H9 (cell line): ENCODE measurements around the gene CTU1. TPM values are rescaled to one million over a fixed set of nuclear protein-coding genes. Genes with fewer than 3 reads are reported as not detected.

Source experiments
- DNase-seq: peaks from one replicate; pipeline ENCODE4 v3.0.0-alpha.2; 2017
- H2AFZ ChIP-seq: one replicate; pipeline ENCODE4 v1.6.1; 2013; ENCODE audit warnings: mild to moderate bottlenecking, low read length, control low read depth, moderate library complexity
- H2AK5ac ChIP-seq: 2 replicates; pipeline ENCODE4 v1.6.1; 2013; ENCODE audit warnings: low read length, control low read depth, mixed read lengths; ENCODE audit not compliant: insufficient read length
- H2BK120ac ChIP-seq: one replicate; pipeline ENCODE4 v1.6.1; 2013; ENCODE audit warnings: low read depth, mild to moderate bottlenecking, low read length, control low read depth, inconsistent platforms; ENCODE audit not compliant: poor library complexity, severe bottlenecking
- H2BK12ac ChIP-seq: 2 replicates; pipeline ENCODE4 v1.6.1; 2013; ENCODE audit warnings: low read length, control low read depth, mixed read lengths, low read depth; ENCODE audit not compliant: insufficient read length
- H2BK15ac ChIP-seq: 2 replicates; pipeline ENCODE4 v1.6.1; 2013; ENCODE audit warnings: low read depth, low read length, control low read depth
- H2BK20ac ChIP-seq: one replicate; pipeline ENCODE4 v1.6.1; 2013; ENCODE audit warnings: low read depth, mild to moderate bottlenecking, low read length, control low read depth, inconsistent platforms; ENCODE audit not compliant: poor library complexity, severe bottlenecking
- H2BK5ac ChIP-seq: 2 replicates; pipeline ENCODE4 v1.6.1; 2013; ENCODE audit warnings: low read length, control low read depth, mixed read lengths; ENCODE audit not compliant: insufficient read length
- H3K14ac ChIP-seq: 2 replicates; pipeline ENCODE4 v1.6.1; 2013; ENCODE audit warnings: low read length, control low read depth; ENCODE audit not compliant: insufficient read depth
- H3K18ac ChIP-seq: 2 replicates; pipeline ENCODE4 v1.6.1; 2013; ENCODE audit warnings: low read depth, mild to moderate bottlenecking, mixed read lengths, low read length, control low read depth; ENCODE audit not compliant: insufficient read length
- H3K23ac ChIP-seq: 2 replicates; pipeline ENCODE4 v1.6.1; 2013; ENCODE audit warnings: low read length, control low read depth, mixed read lengths, low read depth; ENCODE audit not compliant: insufficient read length
- H3K23me2 ChIP-seq: 2 replicates; pipeline ENCODE4 v1.6.1; 2013; ENCODE audit warnings: low read depth, mild to moderate bottlenecking, mixed read lengths, low read length, control low read depth; ENCODE audit not compliant: insufficient read length, poor library complexity, severe bottlenecking
- H3K27ac ChIP-seq: 2 replicates; pipeline ENCODE4 v1.5.1; 2013; ENCODE audit warnings: low read length, control low read depth, mixed read lengths, low read depth; ENCODE audit not compliant: insufficient read length
- H3K27me3 ChIP-seq: 2 replicates; pipeline ENCODE4 v1.6.1; 2013; ENCODE audit warnings: low read length, control low read depth, inconsistent platforms; ENCODE audit not compliant: insufficient read depth
- H3K4ac ChIP-seq: 2 replicates; pipeline ENCODE4 v1.6.1; 2013; ENCODE audit warnings: low read depth, mild to moderate bottlenecking, control low read depth, inconsistent platforms, low read length, moderate library complexity
- H3K4me1 ChIP-seq: 2 replicates; pipeline ENCODE4 v1.6.1; 2013; ENCODE audit warnings: low read length, control low read depth, inconsistent platforms; ENCODE audit not compliant: insufficient read depth
- H3K4me2 ChIP-seq: 2 replicates; pipeline ENCODE4 v1.6.1; 2013; ENCODE audit warnings: low read length, control low read depth, mixed read lengths; ENCODE audit not compliant: insufficient read length, insufficient read depth
- H3K56ac ChIP-seq: 2 replicates; pipeline ENCODE4 v1.6.1; 2013; ENCODE audit warnings: low read depth, mild to moderate bottlenecking, mixed read lengths, low read length, control low read depth; ENCODE audit not compliant: insufficient read length
- H3K79me1 ChIP-seq: 2 replicates; pipeline ENCODE4 v1.6.1; 2013; ENCODE audit warnings: low read depth, mild to moderate bottlenecking, moderate library complexity, low read length, control low read depth, inconsistent platforms; ENCODE audit not compliant: insufficient read depth, poor library complexity, severe bottlenecking
- H3K79me2 ChIP-seq: 2 replicates; pipeline ENCODE4 v1.6.1; 2013; ENCODE audit warnings: low read length, control low read depth, inconsistent platforms; ENCODE audit not compliant: insufficient read depth
- H3K9ac ChIP-seq: 2 replicates; pipeline ENCODE4 v1.6.1; 2013; ENCODE audit warnings: low read length, control low read depth, mixed read lengths; ENCODE audit not compliant: insufficient read length; ENCODE audit errors: extremely low read depth
- H3K9me3 ChIP-seq: one replicate; pipeline ENCODE4 v1.6.1; 2013; ENCODE audit warnings: low read depth, low read length, inconsistent platforms; ENCODE audit not compliant: control insufficient read depth
- H3T11ph ChIP-seq: one replicate; pipeline ENCODE4 v1.6.1; 2013; ENCODE audit warnings: mild to moderate bottlenecking, low read length, control low read depth, inconsistent platforms
- H4K20me1 ChIP-seq: one replicate; pipeline ENCODE4 v1.6.1; 2013; ENCODE audit not compliant: control insufficient read depth, insufficient read length, insufficient read depth
- H4K5ac ChIP-seq: 2 replicates; pipeline ENCODE4 v1.6.1; 2013; ENCODE audit warnings: low read depth, mild to moderate bottlenecking, mixed read lengths, low read length, control low read depth; ENCODE audit not compliant: insufficient read length
- H4K8ac ChIP-seq: replicated peaks from 2 replicates; pipeline ENCODE4 v1.6.1; 2013; ENCODE audit warnings: low read length, control low read depth, mixed read lengths, low read depth; ENCODE audit not compliant: insufficient read length
- H4K91ac ChIP-seq: 2 replicates; pipeline ENCODE4 v1.6.1; 2013; ENCODE audit warnings: low read depth, mild to moderate bottlenecking, moderate library complexity, mixed read lengths, low read length, control low read depth; ENCODE audit not compliant: insufficient read length
- H3K27ac Mint-ChIP-seq, 3 experiments: 2 replicates in 2 of 3; 3 replicates in 1 of 3; pipeline ENCODE4 v1.8.0; 2020 to 2021; ENCODE audit warnings: mixed read lengths in 3 of 3, mild to moderate bottlenecking in 1 of 3, moderate library complexity in 1 of 3
- H3K27me3 Mint-ChIP-seq: 2 replicates; pipeline ENCODE4 v1.8.0; 2021; ENCODE audit warnings: low read depth, mild to moderate bottlenecking, moderate library complexity, mixed read lengths
- H3K36me3 Mint-ChIP-seq, 3 experiments: 2 replicates in 2 of 3; 3 replicates in 1 of 3; pipeline ENCODE4 v1.8.0; 2020 to 2021; ENCODE audit warnings: low read depth in 3 of 3, mixed read lengths in 3 of 3; ENCODE audit not compliant: insufficient read depth in 1 of 3
- H3K4me1 Mint-ChIP-seq, 2 experiments: 2 replicates each; pipeline ENCODE4 v1.8.0; 2020; ENCODE audit warnings: mixed read lengths in 2 of 2
- H3K4me3 Mint-ChIP-seq, 2 experiments: 2 replicates in 1 of 2; 3 replicates in 1 of 2; pipeline ENCODE4 v1.8.0; 2020 to 2021; ENCODE audit warnings: mild to moderate bottlenecking in 2 of 2, mixed read lengths in 2 of 2, moderate library complexity in 1 of 2
- H3K9me3 Mint-ChIP-seq, 2 experiments: 2 replicates in 1 of 2; 3 replicates in 1 of 2; pipeline ENCODE4 v1.8.0; 2020; ENCODE audit warnings: mild to moderate bottlenecking in 2 of 2, mixed read lengths in 2 of 2, moderate library complexity in 1 of 2
- CTCF ChIP-seq: fragments of 200-600 bp; sonication (generic); conservative IDR thresholded peaks from 3 replicates; pipeline ENCODE4 v1.8.0; 2021; ENCODE audit warnings: antibody characterized with exemption, mild to moderate bottlenecking
- WGBS: extraction: QIAGEN DNeasy Blood & Tissue Kit; methylation state at CpG from one replicate; pipeline ENCODE4 v1.1.7; 2013; ENCODE audit warnings: missing lambda C conversion rate, low lambda C conversion rate, mixed read lengths; ENCODE audit not compliant: insufficient read length; ENCODE audit errors: extremely low coverage; 5-methylcytosine and 5-hydroxymethylcytosine counted together
- total RNA-seq: library from RNA; stranded (reverse); gene quantifications from 2 replicates; pipeline ENCODE4 v1.2.1, GENCODE V29; 2021

CTU1 gene
- total RNA-seq, 1 experiment from 2014 or later = 8.8 TPM

GRCh38 chr19:51060973-51061372, 47.2 kb downstream of the CTU1 start:
- no peaks in the 10 kb centered on the region; a peak in 2 of 5 replicates for H3K9me3 Mint-ChIP-seq
- Histone ChIP-seq H2AFZ (no peak overlapping the region), H2AK5ac (no peak overlapping the region), H4K8ac (no peak overlapping the region), H4K20me1 (no peaks in the 10 kb centered on the region), H2BK15ac (no peak overlapping the region), H3K79me2 (no peaks in the 10 kb centered on the region), H2BK120ac (no peak overlapping the region), H2BK5ac (no peak overlapping the region), H2BK12ac (no peak overlapping the region), H3K56ac (no peak overlapping the region), H3K4ac (no peak overlapping the region), H3K27me3 (no peaks in the 10 kb centered on the region), H3T11ph (no peak overlapping the region), H3K14ac (no peak overlapping the region), H3K4me2 (no peak overlapping the region), H3K27ac (no peak overlapping the region), H3K4me1 (no peaks in the 10 kb centered on the region; the same call in 1 of the 2 replicates), H3K9ac (no peak overlapping the region), H2BK20ac (no peak overlapping the region), H3K79me1 (no peaks in the 10 kb centered on the region), H3K9me3 (no peaks in the 10 kb centered on the region), H3K23me2 (peaks cover 5% of the 10 kb centered on the region), H4K91ac (no peak overlapping the region), H4K5ac (no peak overlapping the region), H3K23ac (no peak overlapping the region), H3K18ac (no peak overlapping the region)
- no peak overlapping the region for H3K4me3 Mint-ChIP-seq
- no peaks in the 10 kb centered on the region for H3K36me3 Mint-ChIP-seq
- peaks cover 4% of the 10 kb centered on the region for H3K27me3 Mint-ChIP-seq
- H3K27ac Mint-ChIP-seq = no peak overlapping the region
- no peak for DNase-seq
- WGBS = no CpG with 5 or more reads among the region's 1 CpG
- peaks cover 6 to 8% of the 10 kb centered on the region in 2 experiments for H3K4me1 Mint-ChIP-seq
- no peak for TF ChIP-seq CTCF
